ENCODE results near the gene SCARB1.

SCARB1 gene

DNA sequence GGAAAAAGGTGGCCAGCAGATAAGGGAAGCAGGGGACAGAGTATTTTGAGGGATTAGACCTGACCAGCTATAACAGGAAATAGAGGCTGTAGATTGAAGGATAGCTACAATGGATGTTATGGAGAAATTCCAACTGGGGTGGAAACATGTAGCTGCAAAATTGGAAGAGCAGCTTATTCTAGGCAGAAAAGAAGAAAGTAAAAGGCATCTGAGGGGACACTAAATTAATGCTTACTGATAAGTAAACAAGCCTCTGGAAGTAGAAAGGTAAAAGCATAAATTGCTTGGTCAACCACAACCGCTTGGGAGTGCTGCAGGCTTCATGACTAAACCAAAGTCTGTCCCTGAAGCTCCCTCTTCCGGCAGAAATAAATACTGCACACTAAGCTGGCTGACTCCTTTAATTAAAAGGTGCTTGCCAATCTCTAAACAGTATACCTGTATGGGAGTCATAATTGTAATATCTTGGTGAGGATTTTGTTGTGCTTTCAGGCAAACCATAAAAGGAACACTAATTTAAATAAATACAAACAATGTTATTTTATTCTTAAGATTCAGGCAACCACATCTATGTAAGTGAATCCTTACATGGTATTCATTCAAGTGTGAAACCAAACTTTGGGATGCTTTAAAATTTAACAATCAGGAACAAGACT, 43.1 kb upstream of the SCARB1 start (continued):
- TF ChIP-seq, protein P1, sequence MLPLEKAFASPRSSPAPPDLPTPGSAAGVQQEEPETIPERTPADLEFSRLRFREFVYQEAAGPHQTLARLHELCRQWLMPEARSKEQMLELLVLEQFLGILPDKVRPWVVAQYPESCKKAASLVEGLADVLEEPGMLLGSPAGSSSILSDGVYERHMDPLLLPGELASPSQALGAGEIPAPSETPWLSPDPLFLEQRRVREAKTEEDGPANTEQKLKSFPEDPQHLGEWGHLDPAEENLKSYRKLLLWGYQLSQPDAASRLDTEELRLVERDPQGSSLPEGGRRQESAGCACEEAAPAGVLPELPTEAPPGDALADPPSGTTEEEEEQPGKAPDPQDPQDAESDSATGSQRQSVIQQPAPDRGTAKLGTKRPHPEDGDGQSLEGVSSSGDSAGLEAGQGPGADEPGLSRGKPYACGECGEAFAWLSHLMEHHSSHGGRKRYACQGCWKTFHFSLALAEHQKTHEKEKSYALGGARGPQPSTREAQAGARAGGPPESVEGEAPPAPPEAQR (tag by site-specific recombination; IDR thresholded peaks at IDR 0.05), result no peak
- TF ChIP-seq, protein P2, sequence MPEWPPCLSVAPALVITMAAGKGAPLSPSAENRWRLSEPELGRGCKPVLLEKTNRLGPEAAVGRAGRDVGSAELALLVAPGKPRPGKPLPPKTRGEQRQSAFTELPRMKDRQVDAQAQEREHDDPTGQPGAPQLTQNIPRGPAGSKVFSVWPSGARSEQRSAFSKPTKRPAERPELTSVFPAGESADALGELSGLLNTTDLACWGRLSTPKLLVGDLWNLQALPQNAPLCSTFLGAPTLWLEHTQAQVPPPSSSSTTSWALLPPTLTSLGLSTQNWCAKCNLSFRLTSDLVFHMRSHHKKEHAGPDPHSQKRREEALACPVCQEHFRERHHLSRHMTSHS (tag by site-specific recombination; IDR thresholded peaks at IDR 0.05), result no peak
- TF ChIP-seq, protein P3, sequence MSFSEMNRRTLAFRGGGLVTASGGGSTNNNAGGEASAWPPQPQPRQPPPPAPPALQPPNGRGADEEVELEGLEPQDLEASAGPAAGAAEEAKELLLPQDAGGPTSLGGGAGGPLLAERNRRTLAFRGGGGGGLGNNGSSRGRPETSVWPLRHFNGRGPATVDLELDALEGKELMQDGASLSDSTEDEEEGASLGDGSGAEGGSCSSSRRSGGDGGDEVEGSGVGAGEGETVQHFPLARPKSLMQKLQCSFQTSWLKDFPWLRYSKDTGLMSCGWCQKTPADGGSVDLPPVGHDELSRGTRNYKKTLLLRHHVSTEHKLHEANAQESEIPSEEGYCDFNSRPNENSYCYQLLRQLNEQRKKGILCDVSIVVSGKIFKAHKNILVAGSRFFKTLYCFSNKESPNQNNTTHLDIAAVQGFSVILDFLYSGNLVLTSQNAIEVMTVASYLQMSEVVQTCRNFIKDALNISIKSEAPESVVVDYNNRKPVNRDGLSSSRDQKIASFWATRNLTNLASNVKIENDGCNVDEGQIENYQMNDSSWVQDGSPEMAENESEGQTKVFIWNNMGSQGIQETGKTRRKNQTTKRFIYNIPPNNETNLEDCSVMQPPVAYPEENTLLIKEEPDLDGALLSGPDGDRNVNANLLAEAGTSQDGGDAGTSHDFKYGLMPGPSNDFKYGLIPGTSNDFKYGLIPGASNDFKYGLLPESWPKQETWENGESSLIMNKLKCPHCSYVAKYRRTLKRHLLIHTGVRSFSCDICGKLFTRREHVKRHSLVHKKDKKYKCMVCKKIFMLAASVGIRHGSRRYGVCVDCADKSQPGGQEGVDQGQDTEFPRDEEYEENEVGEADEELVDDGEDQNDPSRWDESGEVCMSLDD (tag by site-specific recombination; IDR thresholded peaks at IDR 0.05), result no peak
- TF ChIP-seq TRIM28 (IDR thresholded peaks at IDR 0.05; ENCODE audit: borderline replicate concordance, low read length) (peak; percentile 62; the same call in 1 of the 2 replicates), ZNF350 (tag by site-specific recombination; IDR thresholded peaks at IDR 0.05) (no peak), ZNF10 (tag by site-specific recombination; IDR thresholded peaks at IDR 0.05) (no peak), ZNF341 (tag by site-specific recombination; IDR thresholded peaks at IDR 0.05; ENCODE audit: low read depth) (no peak), ZNF221 (tag by site-specific recombination; IDR thresholded peaks at IDR 0.05; ENCODE audit: borderline replicate concordance) (no peak), ZNF658 (tag by site-specific recombination; IDR thresholded peaks at IDR 0.05) (no peak), KLF1 (tag by site-specific recombination; IDR thresholded peaks at IDR 0.05) (no peak), ZBTB21 (tag by site-specific recombination; IDR thresholded peaks at IDR 0.05) (no peak), YY1 (tag by site-specific recombination; IDR thresholded peaks at IDR 0.05) (no peak), ZFP3 (tag by site-specific recombination; IDR thresholded peaks at IDR 0.05; ENCODE audit: low read depth) (no peak), ZNF677 (tag by site-specific recombination; IDR thresholded peaks at IDR 0.05) (no peak), ZNF155 (tag by site-specific recombination; IDR thresholded peaks at IDR 0.05) (no peak), ZNF335 (tag by site-specific recombination; conservative IDR thresholded peaks at IDR 0.05) (peak; percentile 63), ZNF777 (tag by site-specific recombination; IDR thresholded peaks at IDR 0.05; ENCODE audit: borderline replicate concordance) (no peak), ZNF37A (tag by site-specific recombination; IDR thresholded peaks at IDR 0.05) (no peak), ZIC2 (tag by site-specific recombination; IDR thresholded peaks at IDR 0.05) (no peak), ZBTB20 (tag by site-specific recombination; IDR thresholded peaks at IDR 0.05) (no peak), ZNF404 (tag by site-specific recombination; IDR thresholded peaks at IDR 0.05) (no peak), SALL2 (tag by site-specific recombination; IDR thresholded peaks at IDR 0.05; ENCODE audit: borderline replicate concordance) (no peak), ZNF175 (tag by site-specific recombination; IDR thresholded peaks at IDR 0.05) (no peak), HOXA7 (CRISPR knock-in tag; IDR thresholded peaks at IDR 0.05; ENCODE audit: borderline replicate concordance) (no peak), OVOL3 (tag by site-specific recombination; IDR thresholded peaks at IDR 0.05) (no peak)
- TF ChIP-seq, protein P4, sequence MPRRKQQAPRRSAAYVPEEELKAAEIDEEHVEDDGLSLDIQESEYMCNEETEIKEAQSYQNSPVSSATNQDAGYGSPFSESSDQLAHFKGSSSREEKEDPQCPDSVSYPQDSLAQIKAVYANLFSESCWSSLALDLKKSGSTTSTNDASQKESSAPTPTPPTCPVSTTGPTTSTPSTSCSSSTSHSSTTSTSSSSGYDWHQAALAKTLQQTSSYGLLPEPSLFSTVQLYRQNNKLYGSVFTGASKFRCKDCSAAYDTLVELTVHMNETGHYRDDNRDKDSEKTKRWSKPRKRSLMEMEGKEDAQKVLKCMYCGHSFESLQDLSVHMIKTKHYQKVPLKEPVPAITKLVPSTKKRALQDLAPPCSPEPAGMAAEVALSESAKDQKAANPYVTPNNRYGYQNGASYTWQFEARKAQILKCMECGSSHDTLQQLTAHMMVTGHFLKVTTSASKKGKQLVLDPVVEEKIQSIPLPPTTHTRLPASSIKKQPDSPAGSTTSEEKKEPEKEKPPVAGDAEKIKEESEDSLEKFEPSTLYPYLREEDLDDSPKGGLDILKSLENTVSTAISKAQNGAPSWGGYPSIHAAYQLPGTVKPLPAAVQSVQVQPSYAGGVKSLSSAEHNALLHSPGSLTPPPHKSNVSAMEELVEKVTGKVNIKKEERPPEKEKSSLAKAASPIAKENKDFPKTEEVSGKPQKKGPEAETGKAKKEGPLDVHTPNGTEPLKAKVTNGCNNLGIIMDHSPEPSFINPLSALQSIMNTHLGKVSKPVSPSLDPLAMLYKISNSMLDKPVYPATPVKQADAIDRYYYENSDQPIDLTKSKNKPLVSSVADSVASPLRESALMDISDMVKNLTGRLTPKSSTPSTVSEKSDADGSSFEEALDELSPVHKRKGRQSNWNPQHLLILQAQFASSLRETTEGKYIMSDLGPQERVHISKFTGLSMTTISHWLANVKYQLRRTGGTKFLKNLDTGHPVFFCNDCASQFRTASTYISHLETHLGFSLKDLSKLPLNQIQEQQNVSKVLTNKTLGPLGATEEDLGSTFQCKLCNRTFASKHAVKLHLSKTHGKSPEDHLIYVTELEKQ (tag by site-specific recombination; IDR thresholded peaks at IDR 0.05; ENCODE audit: borderline replicate concordance), result no peak
- TF ChIP-seq, protein P5, sequence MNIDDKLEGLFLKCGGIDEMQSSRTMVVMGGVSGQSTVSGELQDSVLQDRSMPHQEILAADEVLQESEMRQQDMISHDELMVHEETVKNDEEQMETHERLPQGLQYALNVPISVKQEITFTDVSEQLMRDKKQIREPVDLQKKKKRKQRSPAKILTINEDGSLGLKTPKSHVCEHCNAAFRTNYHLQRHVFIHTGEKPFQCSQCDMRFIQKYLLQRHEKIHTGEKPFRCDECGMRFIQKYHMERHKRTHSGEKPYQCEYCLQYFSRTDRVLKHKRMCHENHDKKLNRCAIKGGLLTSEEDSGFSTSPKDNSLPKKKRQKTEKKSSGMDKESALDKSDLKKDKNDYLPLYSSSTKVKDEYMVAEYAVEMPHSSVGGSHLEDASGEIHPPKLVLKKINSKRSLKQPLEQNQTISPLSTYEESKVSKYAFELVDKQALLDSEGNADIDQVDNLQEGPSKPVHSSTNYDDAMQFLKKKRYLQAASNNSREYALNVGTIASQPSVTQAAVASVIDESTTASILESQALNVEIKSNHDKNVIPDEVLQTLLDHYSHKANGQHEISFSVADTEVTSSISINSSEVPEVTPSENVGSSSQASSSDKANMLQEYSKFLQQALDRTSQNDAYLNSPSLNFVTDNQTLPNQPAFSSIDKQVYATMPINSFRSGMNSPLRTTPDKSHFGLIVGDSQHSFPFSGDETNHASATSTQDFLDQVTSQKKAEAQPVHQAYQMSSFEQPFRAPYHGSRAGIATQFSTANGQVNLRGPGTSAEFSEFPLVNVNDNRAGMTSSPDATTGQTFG (tag by site-specific recombination; IDR thresholded peaks at IDR 0.05; ENCODE audit: borderline replicate concordance), result no peak
- TF ChIP-seq, protein P6, sequence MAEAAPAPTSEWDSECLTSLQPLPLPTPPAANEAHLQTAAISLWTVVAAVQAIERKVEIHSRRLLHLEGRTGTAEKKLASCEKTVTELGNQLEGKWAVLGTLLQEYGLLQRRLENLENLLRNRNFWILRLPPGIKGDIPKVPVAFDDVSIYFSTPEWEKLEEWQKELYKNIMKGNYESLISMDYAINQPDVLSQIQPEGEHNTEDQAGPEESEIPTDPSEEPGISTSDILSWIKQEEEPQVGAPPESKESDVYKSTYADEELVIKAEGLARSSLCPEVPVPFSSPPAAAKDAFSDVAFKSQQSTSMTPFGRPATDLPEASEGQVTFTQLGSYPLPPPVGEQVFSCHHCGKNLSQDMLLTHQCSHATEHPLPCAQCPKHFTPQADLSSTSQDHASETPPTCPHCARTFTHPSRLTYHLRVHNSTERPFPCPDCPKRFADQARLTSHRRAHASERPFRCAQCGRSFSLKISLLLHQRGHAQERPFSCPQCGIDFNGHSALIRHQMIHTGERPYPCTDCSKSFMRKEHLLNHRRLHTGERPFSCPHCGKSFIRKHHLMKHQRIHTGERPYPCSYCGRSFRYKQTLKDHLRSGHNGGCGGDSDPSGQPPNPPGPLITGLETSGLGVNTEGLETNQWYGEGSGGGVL (tag by site-specific recombination; IDR thresholded peaks at IDR 0.05), result no peak
